Germinal center (tissue), 1 donor: ENCODE measurements around the gene TEX13A.
"Not testable (repeated sequence)": the region's sequence is repeated elsewhere in the genome, so short reads cannot be mapped to it uniquely, and the experiment has no call there.

ENCODE experiments used
- DNase-seq: peaks from one replicate; pipeline ENCODE4 v3.0.0; 2012; ENCODE audit warnings: mixed read lengths, low spot score

Gene TEX13A

GRCh38 chrX:105220636-105221035 is at the start of gene TEX13A:
TSS of gene TEX13A (minus strand) at chrX:105220694. CDS start at chrX:105220397, 297 bp downstream.
- DNase-seq, result no peak

DNA sequence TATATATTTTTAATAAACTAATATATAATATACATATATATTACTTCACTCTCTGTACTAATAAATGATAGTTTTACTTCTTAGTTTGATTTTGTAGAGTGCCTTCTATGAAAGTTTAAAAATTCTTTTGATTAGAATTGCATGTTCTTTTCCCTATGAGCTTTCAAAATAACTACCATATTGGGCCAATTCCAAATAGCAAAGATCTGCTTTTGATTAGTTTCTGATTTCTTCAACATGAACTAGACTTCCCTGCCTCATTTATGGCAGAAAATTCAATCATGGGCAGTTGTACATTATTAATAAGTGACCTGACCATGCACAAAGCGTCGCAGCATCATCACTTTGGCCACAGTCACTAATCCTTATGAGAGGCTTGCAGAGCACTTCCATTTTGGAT is 48.9 kb upstream of the TEX13A start:
- DNase-seq, result no peak

- no peak for DNase-seq
Measured at GRCh38 chrX:105267167-105267566, 46.7 kb upstream of the TEX13A start.

GRCh38 chrX:105266456-105266855 is 46.0 kb upstream of the TEX13A start:
- no peak for DNase-seq

- DNase-seq, result no peak
Measured at GRCh38 chrX:105265093-105265492, 44.6 kb upstream of the TEX13A start.

- no peak for DNase-seq
Measured at GRCh38 chrX:105263801-105264200, 43.3 kb upstream of the TEX13A start.

DNA sequence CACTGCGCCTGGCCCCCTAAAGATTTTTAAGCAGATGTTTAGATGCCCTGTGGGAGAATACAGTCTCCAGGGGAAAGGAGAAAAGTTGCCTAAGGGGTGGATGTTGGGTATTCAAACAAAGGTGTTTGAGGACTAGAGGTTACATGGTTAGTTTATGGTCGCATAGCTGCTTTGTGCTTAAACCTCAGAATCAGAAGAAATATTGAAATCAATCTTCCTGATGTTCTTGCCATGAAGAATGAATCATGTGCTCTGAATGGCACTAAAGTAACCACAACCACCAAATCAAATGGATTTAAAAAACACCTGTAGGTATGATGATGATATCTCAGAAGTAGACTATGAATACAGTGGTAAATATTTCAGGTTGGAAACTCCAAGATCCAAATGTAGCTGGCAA is 42.7 kb upstream of the TEX13A start:
- no peak for DNase-seq

GRCh38 chrX:105260291-105261043 is 40.0 kb upstream of the TEX13A start:
- no peak for DNase-seq

DNA sequence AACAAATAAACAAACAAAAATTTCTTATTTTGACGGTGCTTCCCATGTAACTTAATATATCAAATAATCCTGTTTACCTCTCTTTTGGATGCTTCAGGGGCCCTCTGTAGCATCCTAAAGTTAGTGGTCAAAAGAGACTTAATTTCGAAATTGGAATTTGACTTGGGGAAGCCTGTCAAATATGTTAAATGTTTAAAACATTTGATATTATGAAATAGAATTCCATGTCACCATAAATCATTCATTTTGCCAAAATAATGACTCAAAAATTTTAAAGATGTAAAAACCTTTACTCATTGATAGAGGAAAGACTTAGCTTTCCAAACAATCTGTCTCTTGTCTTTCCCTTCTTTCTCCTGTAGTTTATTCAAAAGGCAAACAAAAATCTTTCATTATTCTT is 20.6 kb upstream of the TEX13A start:
- DNase-seq, result no peak

- DNase-seq, result not testable (repeated sequence)
Measured at GRCh38 chrX:105237407-105237806, 16.9 kb upstream of the TEX13A start.

DNA sequence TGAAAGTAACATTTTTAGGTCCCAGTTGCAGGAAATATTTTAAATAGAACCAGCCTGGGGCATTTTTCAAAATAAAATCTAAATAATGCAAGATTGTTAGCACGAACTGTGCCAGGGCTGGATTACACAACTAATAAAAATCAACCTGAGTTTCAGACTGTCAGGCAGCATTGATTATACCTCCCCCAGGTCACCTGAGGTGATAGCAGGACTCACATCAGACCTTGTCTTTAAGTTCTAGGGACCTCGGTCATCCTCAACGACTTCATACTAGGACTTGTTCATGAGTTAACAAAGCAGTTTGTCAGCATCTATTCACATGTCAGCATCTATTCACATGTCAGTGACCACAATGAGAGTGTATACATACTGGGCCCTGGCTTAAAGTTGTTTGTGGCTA is 8.7 kb upstream of the TEX13A start:
- DNase-seq, result no peak

DNA sequence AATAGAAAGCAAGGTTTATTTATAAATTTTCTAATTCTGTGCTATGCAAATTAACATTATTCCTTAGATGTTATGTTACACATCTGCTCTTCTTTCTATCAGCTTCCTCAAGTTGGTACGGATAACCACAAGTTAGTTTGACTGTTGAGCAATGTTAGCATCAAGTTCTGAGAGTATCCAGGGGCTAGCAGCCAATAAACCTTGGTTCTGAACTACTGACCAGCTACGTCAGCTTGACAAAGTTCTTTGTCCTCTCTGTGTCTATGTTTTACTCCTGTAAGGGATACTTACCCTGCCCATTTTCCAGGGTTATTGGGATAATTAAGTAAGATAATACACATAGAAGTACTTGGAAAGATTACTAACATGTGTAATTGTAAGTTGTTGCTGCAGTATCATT is 8.1 kb upstream of the TEX13A start:
- DNase-seq, result no peak

DNA sequence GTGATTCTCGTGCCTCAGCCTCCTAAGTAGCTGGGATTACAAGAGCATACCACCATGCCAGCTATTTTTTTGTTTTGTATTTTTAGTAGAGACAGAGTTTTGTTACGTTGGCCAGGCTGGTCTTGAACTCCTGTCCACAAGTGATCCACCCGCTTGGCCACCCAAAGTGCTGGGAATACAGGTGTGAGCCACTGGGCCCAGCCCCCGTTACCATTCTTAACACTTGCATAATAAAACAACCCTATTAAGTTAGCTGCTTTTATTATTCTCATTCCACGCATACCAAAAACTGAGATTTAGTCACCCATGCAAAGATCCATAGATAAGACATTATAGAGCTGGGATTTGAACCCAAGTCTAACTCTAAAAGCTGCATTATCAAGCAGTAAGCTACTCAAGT is 6.0 kb upstream of the TEX13A start:
- DNase-seq, result no peak

GRCh38 chrX:105221374-105221773 is 880 bp upstream of the TEX13A start:
- no peak for DNase-seq

- DNase-seq, result no peak
Measured at GRCh38 chrX:105219454-105220401, 766 bp downstream of the TEX13A start.

GRCh38 chrX:105211066-105211575 is 9.4 kb downstream of the TEX13A start:
- no peak for DNase-seq

DNA sequence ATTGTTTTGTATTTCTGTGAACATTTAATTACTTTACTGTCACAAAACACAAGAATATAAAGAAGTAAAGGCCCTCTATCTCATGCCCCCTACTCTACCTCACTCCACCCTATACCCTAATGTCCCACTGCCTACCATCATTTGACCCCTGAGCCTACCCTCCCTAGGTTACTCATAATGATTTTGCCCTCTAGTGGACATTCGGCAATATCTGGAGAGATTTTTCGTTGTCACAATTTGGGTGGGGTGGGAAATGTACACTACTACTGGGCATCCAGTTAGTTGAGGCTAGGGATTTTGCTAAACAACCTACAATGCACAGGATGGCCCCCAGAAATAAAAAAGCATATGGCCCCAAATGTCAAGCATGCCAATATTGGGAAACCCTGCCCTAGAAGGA is 10.2 kb downstream of the TEX13A start:
- no peak for DNase-seq

DNA sequence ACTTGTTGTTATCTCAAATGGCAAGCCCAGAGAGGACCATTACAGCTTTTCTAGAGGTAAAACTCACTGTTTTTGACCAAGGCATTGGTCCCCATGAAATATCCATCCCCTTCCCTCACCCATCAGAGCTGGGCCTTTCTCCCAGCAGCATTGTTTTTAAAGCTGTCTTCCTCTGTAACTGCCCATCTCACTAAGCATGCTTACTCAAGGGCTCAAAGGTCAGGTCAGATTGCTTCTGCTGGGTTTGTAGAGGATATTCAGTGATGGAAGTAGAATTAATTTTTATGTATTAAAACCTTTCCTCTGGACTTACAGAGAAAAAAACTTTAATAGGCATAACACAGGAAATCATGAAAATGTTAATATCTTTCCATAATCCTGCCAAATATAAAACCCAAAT is 11.1 kb downstream of the TEX13A start:
- DNase-seq, result no peak

- no peak for DNase-seq
Measured at GRCh38 chrX:105191878-105192277, 28.6 kb downstream of the TEX13A start.

- no peak for DNase-seq
Measured at GRCh38 chrX:105190252-105190853, 30.1 kb downstream of the TEX13A start.

- DNase-seq, result no peak
Measured at GRCh38 chrX:105189093-105189492, 31.4 kb downstream of the TEX13A start.

DNA sequence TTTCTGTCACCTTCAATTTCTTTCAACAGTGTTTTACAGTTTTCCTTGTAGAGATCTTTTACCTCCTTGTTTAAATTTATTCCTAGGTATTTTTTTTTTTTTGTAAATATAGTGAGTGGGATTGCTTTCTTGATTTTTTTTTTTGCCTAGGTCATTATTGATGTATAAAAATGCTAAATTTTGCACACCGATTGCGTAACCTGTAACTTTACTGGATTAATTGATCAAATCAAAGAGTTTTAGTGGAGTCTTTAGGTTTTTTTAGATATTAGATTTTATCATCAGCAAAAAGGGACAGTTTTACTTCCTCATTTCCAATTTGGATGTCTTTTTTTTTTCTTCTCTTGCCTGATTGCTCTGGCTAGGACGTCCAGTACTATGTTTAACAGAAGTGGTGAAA is 40.9 kb downstream of the TEX13A start:
- DNase-seq, result no peak

- DNase-seq, result no peak
Measured at GRCh38 chrX:105173071-105173470, 47.4 kb downstream of the TEX13A start.
